Effector CD4-positive, alpha-beta T cell (primary cell): ENCODE data around the gene PIKFYVE.
"Not testable (repeated sequence)": the region's sequence is repeated elsewhere in the genome, so short reads cannot be mapped to it uniquely, and the experiment has no call there.

ENCODE experiments used
- DNase-seq: peaks from one replicate; pipeline ENCODE4 v3.0.0-alpha.2; 2020
- total RNA-seq: gene quantifications from one replicate; lab custom pipeline; 2026; lab: John Stamatoyannopoulos, UW

Gene PIKFYVE, protein sequence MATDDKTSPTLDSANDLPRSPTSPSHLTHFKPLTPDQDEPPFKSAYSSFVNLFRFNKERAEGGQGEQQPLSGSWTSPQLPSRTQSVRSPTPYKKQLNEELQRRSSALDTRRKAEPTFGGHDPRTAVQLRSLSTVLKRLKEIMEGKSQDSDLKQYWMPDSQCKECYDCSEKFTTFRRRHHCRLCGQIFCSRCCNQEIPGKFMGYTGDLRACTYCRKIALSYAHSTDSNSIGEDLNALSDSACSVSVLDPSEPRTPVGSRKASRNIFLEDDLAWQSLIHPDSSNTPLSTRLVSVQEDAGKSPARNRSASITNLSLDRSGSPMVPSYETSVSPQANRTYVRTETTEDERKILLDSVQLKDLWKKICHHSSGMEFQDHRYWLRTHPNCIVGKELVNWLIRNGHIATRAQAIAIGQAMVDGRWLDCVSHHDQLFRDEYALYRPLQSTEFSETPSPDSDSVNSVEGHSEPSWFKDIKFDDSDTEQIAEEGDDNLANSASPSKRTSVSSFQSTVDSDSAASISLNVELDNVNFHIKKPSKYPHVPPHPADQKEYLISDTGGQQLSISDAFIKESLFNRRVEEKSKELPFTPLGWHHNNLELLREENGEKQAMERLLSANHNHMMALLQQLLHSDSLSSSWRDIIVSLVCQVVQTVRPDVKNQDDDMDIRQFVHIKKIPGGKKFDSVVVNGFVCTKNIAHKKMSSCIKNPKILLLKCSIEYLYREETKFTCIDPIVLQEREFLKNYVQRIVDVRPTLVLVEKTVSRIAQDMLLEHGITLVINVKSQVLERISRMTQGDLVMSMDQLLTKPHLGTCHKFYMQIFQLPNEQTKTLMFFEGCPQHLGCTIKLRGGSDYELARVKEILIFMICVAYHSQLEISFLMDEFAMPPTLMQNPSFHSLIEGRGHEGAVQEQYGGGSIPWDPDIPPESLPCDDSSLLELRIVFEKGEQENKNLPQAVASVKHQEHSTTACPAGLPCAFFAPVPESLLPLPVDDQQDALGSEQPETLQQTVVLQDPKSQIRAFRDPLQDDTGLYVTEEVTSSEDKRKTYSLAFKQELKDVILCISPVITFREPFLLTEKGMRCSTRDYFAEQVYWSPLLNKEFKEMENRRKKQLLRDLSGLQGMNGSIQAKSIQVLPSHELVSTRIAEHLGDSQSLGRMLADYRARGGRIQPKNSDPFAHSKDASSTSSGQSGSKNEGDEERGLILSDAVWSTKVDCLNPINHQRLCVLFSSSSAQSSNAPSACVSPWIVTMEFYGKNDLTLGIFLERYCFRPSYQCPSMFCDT (N-terminal part only)
- 169 reads per million, percentile 90 among the genes with 10 or more reads in this experiment for total RNA-seq

DNA sequence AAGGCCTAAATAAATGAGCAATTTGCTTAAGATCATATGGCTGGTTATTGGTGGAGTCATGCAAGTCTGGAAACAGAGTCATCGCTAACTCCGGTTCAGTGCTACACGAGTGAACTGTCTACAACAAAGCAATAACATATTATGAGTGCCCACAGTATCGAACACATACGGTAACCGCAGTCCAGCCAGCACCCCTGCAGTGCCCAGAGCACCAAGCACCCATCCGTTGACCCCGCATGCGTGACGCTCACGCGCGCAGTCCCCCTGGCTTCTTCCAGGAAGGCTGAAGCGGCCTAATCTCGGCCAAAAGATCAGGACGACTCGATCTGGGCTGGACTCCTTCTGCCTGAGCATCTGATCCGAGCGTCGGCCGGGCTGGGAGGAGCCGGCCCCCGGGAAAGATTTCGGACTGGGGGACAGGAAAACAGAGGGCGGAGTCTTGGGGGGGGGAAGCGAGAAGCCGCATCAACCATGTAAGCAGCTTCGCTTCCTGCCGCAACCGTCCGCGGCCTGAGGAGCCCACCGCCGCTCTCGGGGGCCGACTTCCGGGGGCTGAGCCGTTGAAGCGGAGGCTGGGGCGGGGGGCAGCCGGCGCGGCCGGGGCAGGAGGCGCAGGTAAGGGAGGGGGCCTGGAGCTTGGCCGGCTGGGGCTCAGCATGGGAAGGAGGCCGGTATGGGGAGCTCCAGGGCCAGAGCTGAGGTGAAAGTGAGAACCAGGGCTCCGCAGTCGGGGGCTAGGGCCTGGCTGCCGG, at the start of gene PIKFYVE:
Gene PIKFYVE (plus strand): TSS at position 455 of the 752 bp plus-strand sequence. CDS start 5,265 bp downstream, outside the sequence.
- DNase-seq: peak; percentile 83

DNA sequence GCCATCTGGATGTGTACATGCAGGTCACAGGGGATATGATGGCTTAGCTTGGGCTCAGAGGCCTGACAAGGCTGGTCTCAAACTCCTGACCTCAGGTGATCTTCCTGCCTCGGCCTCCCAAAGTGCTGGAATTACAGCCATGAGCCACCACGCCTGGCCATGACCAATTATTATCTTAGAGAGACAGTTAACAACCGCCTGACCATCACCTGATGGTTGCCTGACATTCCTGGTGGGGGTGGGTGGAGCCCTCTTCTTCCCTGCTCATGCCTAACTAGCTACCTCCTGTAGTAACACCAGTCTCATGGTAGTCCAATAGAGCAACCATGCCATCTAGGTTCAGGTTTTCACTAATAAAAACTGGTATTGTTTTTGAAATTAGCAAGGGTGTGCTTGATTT, 44.2 kb upstream of the PIKFYVE start:
- not testable (repeated sequence) for DNase-seq

DNA sequence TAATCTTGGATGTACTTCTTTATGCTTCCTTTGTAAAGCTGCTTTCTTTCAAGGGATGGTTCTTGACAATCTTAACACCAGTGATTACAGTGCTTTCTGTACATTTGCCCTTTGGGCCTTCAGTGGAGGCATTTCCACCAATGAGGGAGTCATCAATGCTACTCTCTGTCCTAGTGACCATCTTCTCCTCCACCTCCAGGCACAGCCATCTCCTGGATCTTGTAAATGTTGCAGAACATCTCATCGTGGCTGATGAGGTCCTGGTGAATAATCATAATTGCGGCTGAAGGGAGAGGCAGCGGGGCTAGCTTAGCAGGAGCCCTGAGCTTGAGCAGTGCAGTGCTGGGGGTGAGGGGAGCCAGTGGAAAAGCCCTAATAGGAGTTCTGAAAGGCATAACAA, 43.7 kb upstream of the PIKFYVE start:
- no peak for DNase-seq

DNA sequence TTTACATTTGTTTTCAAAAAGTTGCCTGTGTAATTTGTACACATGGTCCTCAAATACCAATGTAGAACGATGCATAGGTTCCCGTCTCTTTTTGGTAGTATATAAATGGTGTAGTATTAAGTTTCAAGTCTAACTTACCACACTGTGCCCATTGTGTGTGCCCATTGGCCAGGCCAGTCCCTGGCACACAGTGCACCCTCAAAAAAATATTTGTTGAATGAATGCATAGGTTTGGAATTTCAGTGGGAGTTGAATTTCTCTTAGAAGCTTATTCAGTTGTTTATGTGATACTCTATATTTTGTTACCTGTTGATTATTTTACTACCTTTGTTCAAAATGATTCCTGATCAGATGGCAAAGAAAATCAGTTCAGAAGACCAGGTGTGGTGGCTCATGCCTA, 41.3 kb upstream of the PIKFYVE start:
- DNase-seq: no peak

DNA sequence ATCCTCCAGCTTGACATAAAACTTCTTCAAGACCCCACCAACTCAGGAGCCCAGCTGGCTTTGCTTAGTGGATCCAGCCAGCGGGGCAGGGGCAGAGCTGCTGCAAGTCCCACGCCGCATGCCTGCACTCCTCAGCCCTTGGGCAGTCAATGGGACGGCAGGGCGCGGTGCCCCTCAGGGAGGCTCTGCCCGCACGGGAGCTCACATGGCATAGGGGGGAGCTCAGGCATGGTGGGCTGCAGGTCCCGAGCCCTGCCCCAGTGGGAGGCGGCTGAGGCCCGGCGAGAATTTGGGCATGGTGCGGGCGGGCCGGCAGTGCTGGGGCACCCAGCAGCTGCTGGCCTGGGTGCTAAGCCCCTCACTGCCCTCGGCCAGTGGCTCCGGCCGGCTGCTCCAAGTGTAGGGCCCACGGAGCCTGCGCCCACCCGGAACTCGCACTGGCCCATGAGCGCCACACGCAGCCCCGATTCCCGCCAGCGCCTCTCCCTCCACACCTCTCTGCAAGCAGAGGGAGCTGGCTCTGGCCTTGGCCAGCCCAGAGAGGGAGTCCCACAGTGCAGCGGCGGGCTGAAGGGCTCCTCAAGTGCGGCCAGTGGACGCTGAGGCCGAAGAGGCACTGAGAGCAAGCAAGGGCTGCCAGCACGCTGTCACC, 38.3 kb upstream of the PIKFYVE start:
- DNase-seq: no peak

DNA sequence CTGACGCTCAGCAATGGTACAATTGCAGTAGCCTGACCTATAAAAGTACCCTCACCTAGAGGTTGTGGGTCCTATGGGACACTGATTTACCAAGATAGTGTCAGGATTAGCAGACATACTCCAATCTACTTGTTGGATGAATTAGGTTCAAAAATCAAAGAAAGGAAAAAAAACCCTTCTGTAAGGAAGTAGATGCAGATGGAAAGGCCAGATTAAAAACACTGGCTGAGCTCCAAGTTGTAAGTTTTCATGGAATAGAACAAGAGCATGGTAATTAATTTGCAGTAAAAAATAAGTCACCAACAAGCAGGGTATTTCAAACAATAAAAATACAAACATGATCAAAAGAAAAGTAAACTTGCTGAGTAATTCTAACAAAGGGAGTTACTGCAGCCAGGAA, 37.6 kb upstream of the PIKFYVE start:
- DNase-seq: no peak

DNA sequence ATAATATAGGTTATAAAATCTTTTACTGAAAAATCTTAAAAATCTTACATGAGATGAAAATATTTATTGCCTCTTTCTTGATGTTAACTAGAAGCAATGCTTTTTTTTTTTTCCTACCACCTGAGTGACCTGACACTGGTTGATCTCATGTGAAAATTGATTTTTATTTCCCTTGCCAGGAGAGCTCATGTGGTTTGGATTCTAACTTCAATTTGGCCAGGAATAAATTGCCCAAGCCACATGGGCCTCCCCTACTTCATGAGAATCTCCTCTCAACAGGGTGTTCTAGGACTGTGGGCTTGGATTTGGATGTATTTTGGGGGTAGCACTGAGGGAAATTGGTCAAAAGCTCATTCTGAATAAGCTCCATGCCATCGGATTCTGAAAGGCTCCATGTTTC, 31.3 kb upstream of the PIKFYVE start:
- no peak for DNase-seq

DNA sequence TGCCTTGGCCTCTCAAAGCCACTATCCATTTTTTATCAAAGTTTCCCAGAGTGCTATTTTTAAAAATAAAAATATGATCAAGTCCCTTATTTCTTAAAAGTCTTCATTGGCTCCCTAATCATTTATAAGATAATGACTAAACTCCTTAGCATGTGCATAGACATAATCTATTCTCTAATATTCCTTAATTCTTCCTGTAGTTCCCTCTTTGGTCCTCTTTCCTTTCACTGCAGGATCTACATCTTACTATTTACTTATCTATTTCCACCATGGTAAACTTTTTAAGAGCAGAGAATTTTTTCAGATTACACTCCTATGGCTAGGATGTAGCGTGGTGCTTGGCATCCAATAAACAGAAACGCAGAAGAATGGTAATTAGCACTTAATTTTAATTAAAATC, 30.2 kb upstream of the PIKFYVE start:
- DNase-seq: no peak

DNA sequence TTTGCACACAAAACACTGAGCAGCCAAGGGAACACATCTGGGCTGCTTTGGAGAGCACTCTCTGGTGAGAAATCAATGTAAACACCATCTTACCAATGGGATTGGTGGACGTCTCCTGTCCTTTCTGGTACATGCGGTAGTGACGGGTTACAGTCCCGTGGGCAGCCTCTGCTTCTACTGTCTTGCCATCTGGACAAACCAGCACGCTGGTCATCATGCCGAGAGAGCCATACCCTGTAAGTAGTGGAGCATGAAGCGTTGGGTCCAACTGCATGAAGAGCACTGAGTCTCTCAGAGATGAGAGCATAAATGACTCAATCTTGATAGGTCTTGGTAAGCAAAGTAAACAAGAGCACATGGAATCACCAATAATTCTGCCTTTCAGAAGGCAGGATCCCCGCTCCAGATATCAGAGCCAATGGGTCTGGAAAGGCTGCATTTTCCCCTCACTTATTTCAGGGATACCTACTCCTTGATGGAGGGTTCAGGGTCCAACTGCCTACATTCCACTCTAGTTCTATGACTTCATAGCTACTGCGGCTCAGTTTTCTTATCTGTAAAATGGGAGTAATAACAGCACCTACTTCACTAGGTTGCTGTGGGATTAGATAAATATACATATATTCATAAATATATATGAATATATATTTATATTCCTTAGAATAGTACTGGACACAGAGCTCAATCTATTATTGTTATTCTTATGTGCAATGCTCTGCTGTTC, 26.1 kb upstream of the PIKFYVE start:
- no peak for DNase-seq

DNA sequence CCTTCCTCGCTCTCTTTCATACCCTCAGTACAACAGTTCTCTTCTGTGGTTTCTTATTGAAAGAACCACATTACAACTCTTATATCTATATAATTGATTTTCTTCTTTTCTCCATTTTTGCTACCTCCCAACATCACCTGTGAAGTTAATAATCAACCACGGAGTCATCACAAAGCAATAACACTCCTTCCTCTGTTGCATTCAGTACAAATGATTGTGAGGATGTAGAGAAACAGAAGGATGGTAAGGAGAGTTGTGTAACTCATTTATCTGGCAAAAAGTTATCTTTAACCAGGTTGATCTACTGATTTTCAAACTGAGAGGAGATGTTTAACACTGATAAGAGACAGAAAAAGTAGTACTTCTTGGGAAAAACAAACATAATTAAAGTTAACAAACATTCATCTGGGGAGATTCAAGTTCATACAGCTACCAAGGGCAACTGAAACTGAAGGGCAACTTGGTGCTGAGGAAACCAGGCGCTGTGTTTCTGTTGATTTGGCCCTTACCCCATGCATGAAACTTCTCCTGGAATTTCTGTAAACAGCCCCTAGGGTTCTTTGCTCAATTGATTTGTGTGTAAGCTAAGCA, 25.3 kb upstream of the PIKFYVE start:
- DNase-seq: no peak

DNA sequence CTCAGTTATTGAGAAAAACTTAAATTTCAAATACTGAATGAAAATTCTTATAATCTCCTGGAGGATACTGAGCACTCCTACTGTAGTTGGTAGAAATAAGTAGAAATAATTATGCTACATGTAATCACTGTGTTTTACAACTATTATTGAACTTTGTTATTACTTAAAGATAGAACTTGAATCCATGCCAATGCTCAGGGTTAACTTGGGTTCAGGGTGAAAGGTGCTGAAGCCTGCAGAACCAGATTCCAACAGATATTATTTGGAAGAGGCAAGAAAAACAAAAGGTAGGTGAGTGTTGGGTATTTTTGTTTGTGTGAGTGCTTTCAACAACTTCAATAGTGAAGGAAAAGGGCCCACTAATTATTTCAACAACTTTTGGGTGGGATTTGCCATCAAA, 21.6 kb upstream of the PIKFYVE start:
- no peak for DNase-seq

DNA sequence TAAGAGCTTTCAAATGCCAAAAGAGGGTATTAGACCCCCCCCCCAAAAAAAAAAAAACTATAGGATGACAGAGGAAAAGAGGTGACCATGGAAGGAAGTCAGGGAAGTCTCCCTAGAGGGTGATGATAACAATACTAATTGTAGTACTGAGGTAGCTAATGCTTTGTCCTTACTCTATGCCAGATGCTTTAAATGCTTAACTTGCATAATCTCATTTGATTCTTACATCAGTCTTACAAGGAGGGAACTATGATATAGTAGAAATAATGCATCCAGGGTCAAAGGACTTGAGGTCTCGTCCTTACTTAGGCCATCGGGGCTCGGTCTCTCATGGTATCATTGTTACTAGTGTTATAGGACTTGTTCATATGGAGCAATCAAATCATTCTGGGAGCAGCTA, 20.3 kb upstream of the PIKFYVE start:
- DNase-seq: no peak

DNA sequence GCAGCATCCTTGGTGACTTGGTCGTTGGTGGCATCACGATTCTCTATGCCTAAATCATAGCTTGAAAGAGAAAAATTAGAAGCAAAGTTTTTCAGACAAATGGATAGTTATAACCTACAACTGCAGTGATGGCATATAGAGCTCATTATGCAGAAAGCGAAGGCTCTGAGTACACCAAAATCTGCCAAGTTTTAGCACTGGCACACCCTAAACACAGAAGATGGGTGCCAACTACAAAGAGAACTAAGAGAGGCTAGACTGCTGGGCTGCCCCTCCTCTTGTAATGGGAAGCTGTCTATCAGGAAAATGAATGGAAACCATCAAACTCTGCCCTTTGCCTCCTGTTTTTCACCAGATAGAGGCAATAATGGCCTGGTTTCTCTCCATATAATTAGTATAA, 17.5 kb upstream of the PIKFYVE start:
- DNase-seq: no peak

DNA sequence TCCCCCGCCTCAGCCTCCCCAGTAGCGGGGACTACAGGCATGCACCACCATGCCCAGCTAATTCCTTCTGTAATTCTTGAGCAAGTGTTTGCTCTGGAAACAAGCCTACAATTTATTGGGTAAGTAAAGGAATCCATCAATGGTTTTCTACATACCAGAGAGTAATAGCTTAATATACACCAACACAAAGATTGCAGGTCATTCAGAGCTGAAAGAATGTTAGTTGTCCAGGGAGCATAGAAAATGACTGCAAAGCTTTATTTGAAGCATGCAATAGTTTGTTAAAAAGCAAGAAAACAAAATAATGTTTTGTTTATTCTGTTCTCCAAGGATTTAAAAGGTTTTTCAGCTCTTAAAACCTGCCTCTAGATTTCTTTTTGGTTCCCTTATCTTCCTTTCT, 16.8 kb upstream of the PIKFYVE start:
- no peak for DNase-seq

DNA sequence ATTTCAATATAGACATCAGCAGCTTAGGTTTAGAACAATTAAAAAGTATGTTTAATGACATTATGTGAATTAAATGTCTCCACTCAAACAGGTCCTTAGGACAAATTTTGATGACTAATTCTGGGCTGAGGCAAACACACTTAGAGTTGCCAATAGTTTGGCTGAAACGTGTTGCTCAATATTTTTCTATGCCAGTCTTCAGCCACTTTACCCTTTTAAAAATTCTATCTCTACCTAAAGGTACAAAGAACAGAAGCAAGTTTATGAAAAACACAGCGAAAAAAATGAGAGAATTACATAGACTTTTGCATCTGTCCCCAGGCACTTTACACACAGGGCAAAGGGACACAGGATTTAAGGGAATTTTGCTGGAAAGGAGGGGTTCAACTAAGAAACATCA, 15.7 kb upstream of the PIKFYVE start:
- DNase-seq: no peak

DNA sequence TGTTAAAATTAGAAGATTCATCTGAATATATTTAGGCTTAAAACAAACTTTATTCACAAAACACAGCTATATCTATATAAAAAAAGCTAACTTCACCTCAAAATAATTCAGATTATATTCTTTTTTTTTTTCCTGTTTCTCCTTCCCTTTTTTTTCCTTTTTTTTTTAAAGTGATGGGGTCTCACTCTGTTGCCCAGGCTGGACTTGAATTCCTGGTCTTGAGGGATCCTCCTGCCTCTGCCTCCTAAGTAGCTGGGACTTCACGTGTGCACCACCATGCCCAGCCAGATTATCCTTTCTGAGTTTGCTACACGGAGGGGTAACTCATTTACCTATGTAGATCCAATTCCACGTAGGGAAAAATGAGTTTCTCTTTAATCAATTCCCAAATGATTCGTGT, 15.0 kb upstream of the PIKFYVE start:
- no peak for DNase-seq

DNA sequence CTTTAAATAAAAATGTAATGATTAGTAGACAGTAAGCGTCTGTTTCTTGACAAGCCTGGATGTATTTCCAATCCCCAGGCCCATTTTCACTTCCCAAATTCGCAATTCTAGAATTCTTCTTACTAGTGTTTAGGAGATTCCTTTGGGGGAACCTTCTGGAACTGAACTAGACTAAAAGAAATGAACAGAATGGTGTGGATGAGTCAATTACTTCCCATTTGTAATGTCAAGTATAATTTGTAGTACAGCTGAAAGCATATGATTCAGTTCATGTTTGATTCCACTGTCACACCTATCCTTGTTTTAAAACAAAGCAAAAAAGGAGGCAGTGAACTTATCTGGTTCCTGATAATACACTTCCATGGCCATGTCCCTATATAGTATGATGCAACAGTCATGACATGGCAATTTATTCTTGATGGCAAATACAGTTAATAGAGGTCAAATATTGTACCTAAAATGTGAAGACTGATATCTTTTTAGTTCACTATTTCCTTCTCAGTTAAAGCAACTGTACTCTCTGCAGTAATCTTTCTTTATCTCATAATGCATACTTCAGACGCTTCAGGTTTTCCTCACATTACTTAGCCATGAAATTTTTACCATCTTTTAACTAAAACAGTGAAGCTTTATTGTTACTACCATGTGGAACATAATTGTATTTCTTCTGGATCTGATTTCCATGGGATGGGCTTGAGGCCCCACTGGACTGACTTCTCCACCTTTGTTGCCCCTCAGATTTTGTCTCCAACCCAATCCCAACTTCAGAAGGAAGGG, 13.2 kb upstream of the PIKFYVE start:
- no peak for DNase-seq

DNA sequence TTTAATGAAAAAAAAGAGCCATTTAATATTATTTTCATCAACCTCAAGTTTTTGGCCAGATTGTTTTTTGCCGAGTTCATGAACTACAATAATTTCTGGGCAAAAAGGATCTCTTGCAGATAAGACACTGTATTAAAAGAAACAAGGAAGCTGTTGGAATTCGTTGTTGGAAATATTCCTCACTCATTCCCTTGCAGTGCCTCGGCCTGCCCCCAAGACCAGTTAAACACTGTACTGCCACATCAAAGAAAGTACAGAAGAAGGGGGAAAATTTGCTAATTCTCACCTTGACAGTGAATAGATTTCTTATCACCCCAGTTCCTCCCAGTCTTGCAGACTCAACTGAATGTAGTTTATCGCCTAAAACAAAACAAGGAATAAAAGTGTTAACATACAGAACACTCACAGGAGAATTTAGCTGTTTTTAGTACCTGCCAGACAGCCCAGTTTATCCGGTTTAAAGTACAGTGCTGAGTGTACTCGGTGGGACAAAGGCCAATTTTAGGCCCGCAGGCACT, 12.4 kb upstream of the PIKFYVE start:
- no peak for DNase-seq

DNA sequence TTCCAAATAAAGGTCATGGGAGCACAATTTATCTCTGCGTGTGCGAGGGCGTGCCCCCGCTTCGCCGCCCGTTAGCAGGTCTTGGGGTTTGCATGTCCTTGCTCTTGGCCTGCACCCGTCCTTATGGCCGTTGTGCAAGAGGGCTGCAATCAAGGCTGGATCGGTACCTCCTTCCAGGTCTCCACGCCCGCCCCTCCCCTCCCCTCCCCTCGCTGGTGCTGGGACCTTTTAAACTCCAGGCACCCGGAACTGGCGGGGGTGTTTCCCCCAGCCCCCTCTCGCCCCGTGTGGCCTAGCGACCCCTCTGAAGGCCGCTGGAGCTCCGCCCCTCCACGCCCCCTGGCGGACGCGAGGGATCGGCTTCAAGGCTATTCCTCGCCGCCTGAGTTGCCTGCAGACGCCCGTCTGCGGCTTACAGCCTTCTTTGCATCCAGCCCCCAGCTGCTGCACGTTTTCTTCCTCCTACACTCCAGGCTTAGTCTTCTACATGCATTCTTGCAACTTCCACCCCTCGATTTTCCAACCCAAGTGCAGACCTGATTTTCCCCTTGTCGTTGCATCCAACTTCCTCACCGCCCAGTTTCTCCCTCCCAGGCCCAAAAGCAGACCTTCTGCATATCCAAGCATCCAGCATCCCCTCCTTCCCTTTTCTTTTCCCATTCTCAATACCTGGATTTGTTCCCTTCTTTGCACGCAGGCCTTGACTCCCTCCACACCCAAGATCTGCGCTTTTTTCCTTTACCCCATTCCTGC, 11.8 kb upstream of the PIKFYVE start:
- peak; percentile 78 for DNase-seq
